Measurements from ENCODE around the gene HMHB1. TPM values are rescaled to one million over a fixed set of nuclear protein-coding genes. Genes with fewer than 3 reads are reported as not detected.

HMHB1 gene
- polyA plus RNA-seq (2012; ENCODE audit: insufficient read depth, insufficient read length, low read depth), result not detected

- Histone ChIP-seq H3K9me3 (no peaks in the 10 kb centered on the region), H3K27me3 (no peaks in the 10 kb centered on the region), H3K4me3 (ENCODE audit: low read depth, low read length) (no peak within 1 kb of the TSS), H3K4me1 (no peaks in the 10 kb centered on the region), H3K36me3 (no peaks in the 10 kb centered on the region)
- no peak for DNase-seq
- no peak for TF ChIP-seq CTCF (IDR thresholded peaks at IDR 0.05; ENCODE audit: low read depth, low read length)
Observed at GRCh38 chr5:143812085-143812705, at the start of gene HMHB1. TSS of gene HMHB1 (plus strand) at chr5:143812161.

- Histone ChIP-seq H3K36me3 (no peaks in the 10 kb centered on the region), H3K4me3 (ENCODE audit: low read depth, low read length) (no peak overlapping the region), H3K9me3 (no peaks in the 10 kb centered on the region), H3K4me1 (no peaks in the 10 kb centered on the region), H3K27me3 (no peaks in the 10 kb centered on the region)
- no peak for DNase-seq
- no peak for TF ChIP-seq CTCF (IDR thresholded peaks at IDR 0.05; ENCODE audit: low read depth, low read length)
Observed at GRCh38 chr5:143762636-143763220, 49.2 kb upstream of the HMHB1 start.

GRCh38 chr5:143767162-143767561 is 44.8 kb upstream of the HMHB1 start:
- no peaks in the 10 kb centered on the region for H3K9me3 ChIP-seq
- H3K27me3 ChIP-seq, result no peaks in the 10 kb centered on the region
- H3K4me1 ChIP-seq, result no peaks in the 10 kb centered on the region
- no peak overlapping the region for H3K4me3 ChIP-seq (ENCODE audit: low read depth, low read length)
- no peak for TF ChIP-seq CTCF (IDR thresholded peaks at IDR 0.05; ENCODE audit: low read depth, low read length)
- H3K36me3 ChIP-seq, result no peaks in the 10 kb centered on the region
- no peak for DNase-seq

- DNase-seq, result no peak
- H3K27me3 ChIP-seq, result no peaks in the 10 kb centered on the region
- no peak overlapping the region for H3K4me3 ChIP-seq (ENCODE audit: low read depth, low read length)
- H3K36me3 ChIP-seq, result no peaks in the 10 kb centered on the region
- no peaks in the 10 kb centered on the region for H3K9me3 ChIP-seq
- no peaks in the 10 kb centered on the region for H3K4me1 ChIP-seq
- TF ChIP-seq CTCF (IDR thresholded peaks at IDR 0.05; ENCODE audit: low read depth, low read length), result no peak
Observed at GRCh38 chr5:143769026-143769786, 42.8 kb upstream of the HMHB1 start.

- Histone ChIP-seq H3K27me3 (no peaks in the 10 kb centered on the region), H3K4me1 (no peaks in the 10 kb centered on the region), H3K36me3 (no peaks in the 10 kb centered on the region), H3K9me3 (no peaks in the 10 kb centered on the region), H3K4me3 (ENCODE audit: low read depth, low read length) (no peak overlapping the region)
- DNase-seq, result no peak
- no peak for TF ChIP-seq CTCF (IDR thresholded peaks at IDR 0.05; ENCODE audit: low read depth, low read length)
Observed at GRCh38 chr5:143770450-143770849, 41.5 kb upstream of the HMHB1 start.

GRCh38 chr5:143771189-143771588 is 40.8 kb upstream of the HMHB1 start:
- Histone ChIP-seq H3K4me3 (ENCODE audit: low read depth, low read length) (no peak overlapping the region), H3K9me3 (no peaks in the 10 kb centered on the region), H3K36me3 (no peaks in the 10 kb centered on the region), H3K4me1 (no peaks in the 10 kb centered on the region), H3K27me3 (no peaks in the 10 kb centered on the region)
- DNase-seq, result no peak
- no peak for TF ChIP-seq CTCF (IDR thresholded peaks at IDR 0.05; ENCODE audit: low read depth, low read length)

All from BE2C (cell line).